OCI-LY3 (cell line): ENCODE measurements around the gene NUDT15.
A peak's percentile ranks its signal among the peaks of the same experiment; 100 is the strongest.
"Not testable (repeated sequence)": the region's sequence is repeated elsewhere in the genome, so short reads cannot be mapped to it uniquely, and the experiment has no call there.

Experiments used
- H2AFZ ChIP-seq: fragments of 200-600, 300-600 bp; shearing (Covaris generic); 2 replicates; pipeline ENCODE4 v1.6.0; 2014; ENCODE audit warnings: antibody characterized with exemption, low read depth, low read length
- H3K27ac ChIP-seq: fragments of 200-600, 300-600 bp; sonication (generic); 2 replicates; pipeline ENCODE4 v1.5.1; 2014; ENCODE audit warnings: mild to moderate bottlenecking, low read length, moderate library complexity, mixed read lengths
- H3K27me3 ChIP-seq: fragments of 200-600, 300-600 bp; sonication (generic); 2 replicates; pipeline ENCODE4 v1.6.1; 2014; ENCODE audit warnings: low read depth, low read length, mixed read lengths
- H3K36me3 ChIP-seq: fragments of 200-600, 300-600 bp; sonication (generic); replicated peaks from 2 replicates; pipeline ENCODE3; 2014; ENCODE audit warnings: low read depth, low read length, mixed read lengths
- H3K4me1 ChIP-seq: fragments of 300-600, 200-600 bp; sonication (generic); 2 replicates; pipeline ENCODE4 v1.6.1; 2014; ENCODE audit warnings: low read length, mixed read lengths
- H3K4me2 ChIP-seq: fragments of 200-600, 300-600 bp; sonication (generic); 2 replicates; pipeline ENCODE4 v1.6.1; 2014; ENCODE audit warnings: low read length, mixed read lengths
- H3K4me3 ChIP-seq: fragments of 300-600, 200-600 bp; sonication (generic); 2 replicates; pipeline ENCODE4 v1.5.1; 2014; ENCODE audit warnings: antibody characterized with exemption, mild to moderate bottlenecking, low read length, moderate library complexity
- H3K79me2 ChIP-seq: fragments of 300-600, 200-600 bp; shearing (Covaris generic); 2 replicates; pipeline ENCODE4 v1.6.1; 2014; ENCODE audit warnings: mild to moderate bottlenecking, low read length, mixed read lengths
- H3K9ac ChIP-seq: fragments of 300-600, 200-600 bp; shearing (Covaris generic); 2 replicates; pipeline ENCODE4 v1.6.0; 2014; ENCODE audit warnings: mild to moderate bottlenecking, low read length, moderate library complexity
- H3K9me3 ChIP-seq: fragments of 200-600, 300-600 bp; shearing (Covaris generic); 2 replicates; pipeline ENCODE4 v1.6.1; 2014; ENCODE audit warnings: low read length, mixed read lengths; ENCODE audit not compliant: insufficient read depth
- H4K20me1 ChIP-seq: fragments of 200-600, 300-600 bp; sonication (generic); 2 replicates; pipeline ENCODE4 v1.6.1; 2016; ENCODE audit warnings: low read length, mixed read lengths; ENCODE audit not compliant: insufficient read depth
- CTCF ChIP-seq: fragments of 200-600, 300-600 bp; sonication (generic); IDR thresholded peaks from 2 replicates; pipeline ENCODE4 v1.5.1; 2014; ENCODE audit warnings: antibody characterized with exemption, low read length, low read depth
- EZH2phosphoT487 ChIP-seq: fragments of 200-600 bp; shearing (Covaris generic); IDR thresholded peaks from 2 replicates; pipeline ENCODE4 v1.6.1; 2018; ENCODE audit warnings: antibody characterized with exemption, mixed run types, low read depth

Gene NUDT15

GRCh38 chr13:48043789-48044503, 6.4 kb downstream of the NUDT15 start:
- Histone ChIP-seq H4K20me1 (no peaks in the 10 kb centered on the region), H3K27me3 (no peaks in the 10 kb centered on the region), H2AFZ (no peak overlapping the region), H3K36me3 (peaks cover 38% of the 10 kb centered on the region), H3K27ac (peak overlapping the region; percentile 20), H3K79me2 (peaks cover 13% of the 10 kb centered on the region), H3K4me1 (peaks cover 21% of the 10 kb centered on the region), H3K9me3 (no peaks in the 10 kb centered on the region), H3K4me2 (no peak overlapping the region), H3K9ac (no peak overlapping the region), H3K4me3 (no peak overlapping the region)
- TF ChIP-seq CTCF (no peak), EZH2phosphoT487 (no peak)

GRCh38 chr13:48050550-48050949, 13.0 kb downstream of the NUDT15 start:
- no peak overlapping the region for H2AFZ ChIP-seq
- H3K79me2 ChIP-seq, result no peaks in the 10 kb centered on the region; the same call in 1 of the 2 replicates
- H3K27me3 ChIP-seq, result no peaks in the 10 kb centered on the region
- H4K20me1 ChIP-seq, result no peaks in the 10 kb centered on the region
- no peak overlapping the region for H3K4me3 ChIP-seq
- no peak overlapping the region for H3K27ac ChIP-seq
- H3K4me2 ChIP-seq, result no peak overlapping the region
- H3K4me1 ChIP-seq, result peaks cover 6% of the 10 kb centered on the region
- no peak overlapping the region for H3K9ac ChIP-seq
- TF ChIP-seq CTCF (no peak), EZH2phosphoT487 (no peak)
- H3K36me3 ChIP-seq, result peaks cover 48% of the 10 kb centered on the region
- H3K9me3 ChIP-seq, result no peaks in the 10 kb centered on the region

- Histone ChIP-seq H2AFZ (no peak overlapping the region), H3K79me2 (no peaks in the 10 kb centered on the region), H3K27me3 (no peaks in the 10 kb centered on the region), H3K9me3 (no peaks in the 10 kb centered on the region), H3K4me1 (no peaks in the 10 kb centered on the region), H3K4me2 (no peak overlapping the region), H4K20me1 (no peaks in the 10 kb centered on the region), H3K36me3 (peaks cover 31% of the 10 kb centered on the region), H3K27ac (no peak overlapping the region), H3K4me3 (no peak overlapping the region), H3K9ac (no peak overlapping the region)
- TF ChIP-seq EZH2phosphoT487 (no peak), CTCF (no peak)
Observed at GRCh38 chr13:48054601-48055000, 17.1 kb downstream of the NUDT15 start.

GRCh38 chr13:48055712-48056111, 18.2 kb downstream of the NUDT15 start:
- H3K4me3 ChIP-seq, result no peak overlapping the region
- peaks cover 31% of the 10 kb centered on the region for H3K36me3 ChIP-seq
- H3K9ac ChIP-seq, result no peak overlapping the region
- TF ChIP-seq CTCF (no peak), EZH2phosphoT487 (no peak)
- no peaks in the 10 kb centered on the region for H3K9me3 ChIP-seq
- no peak overlapping the region for H3K4me2 ChIP-seq
- H3K4me1 ChIP-seq, result no peaks in the 10 kb centered on the region
- no peak overlapping the region for H2AFZ ChIP-seq
- no peaks in the 10 kb centered on the region for H4K20me1 ChIP-seq
- no peaks in the 10 kb centered on the region for H3K79me2 ChIP-seq
- no peaks in the 10 kb centered on the region for H3K27me3 ChIP-seq
- H3K27ac ChIP-seq, result no peak overlapping the region

GRCh38 chr13:48058536-48058935, 21.0 kb downstream of the NUDT15 start:
- H2AFZ ChIP-seq, H3K9ac ChIP-seq, H3K27ac ChIP-seq, H3K4me3 ChIP-seq, H3K9me3 ChIP-seq, H3K27me3 ChIP-seq, H4K20me1 ChIP-seq, H3K4me2 ChIP-seq, H3K79me2 ChIP-seq, H3K4me1 ChIP-seq: not testable (repeated sequence)
- H3K36me3 ChIP-seq, result peaks cover 13% of the 10 kb centered on the region

GRCh38 chr13:48059951-48060350, 22.4 kb downstream of the NUDT15 start:
- not testable (repeated sequence) for H3K36me3 ChIP-seq, H2AFZ ChIP-seq, H3K27me3 ChIP-seq, H3K79me2 ChIP-seq, H3K4me1 ChIP-seq, H3K9ac ChIP-seq, H3K4me3 ChIP-seq, H3K9me3 ChIP-seq, H4K20me1 ChIP-seq, H3K27ac ChIP-seq, H3K4me2 ChIP-seq
